Loucy (cell line): ENCODE data around the gene TIMP1.

Source experiments
- H2AFZ ChIP-seq: fragments of 200-600 bp; sonication (generic); 2 replicates; pipeline ENCODE4 v1.6.0; 2016; ENCODE audit warnings: antibody characterized with exemption, mild to moderate bottlenecking, low read length, moderate library complexity
- H3F3A ChIP-seq: fragments of 200-600 bp; 2 replicates; pipeline ENCODE4 v1.6.0; 2016; ENCODE audit warnings: antibody characterized with exemption, low read depth, mild to moderate bottlenecking
- H3K27me3 ChIP-seq: fragments of 200-600 bp; sonication (generic); 2 replicates; pipeline ENCODE4 v1.6.1; 2014; ENCODE audit warnings: low read length, mild to moderate bottlenecking; ENCODE audit not compliant: insufficient read depth, poor library complexity, severe bottlenecking
- H3K36me3 ChIP-seq: fragments of 200-600 bp; sonication (generic); 2 replicates; pipeline ENCODE4 v1.6.1; 2016; ENCODE audit warnings: low read length; ENCODE audit not compliant: insufficient read depth
- H3K4me1 ChIP-seq: fragments of 200-600 bp; sonication (generic); 2 replicates; pipeline ENCODE4 v1.5.1; 2014; ENCODE audit warnings: low read length, mild to moderate bottlenecking; ENCODE audit not compliant: insufficient read depth, poor library complexity, severe bottlenecking
- H3K4me2 ChIP-seq: fragments of 200-600 bp; sonication (generic); 2 replicates; pipeline ENCODE4 v1.6.0; 2014; ENCODE audit warnings: antibody characterized with exemption, low read length, low read depth, mild to moderate bottlenecking; ENCODE audit not compliant: poor library complexity, severe bottlenecking
- H3K4me3 ChIP-seq: fragments of 200-600 bp; sonication (generic); 2 replicates; pipeline ENCODE4 v1.5.1; 2014; ENCODE audit warnings: low read length, mild to moderate bottlenecking, mixed read lengths; ENCODE audit not compliant: poor library complexity, severe bottlenecking
- H3K79me2 ChIP-seq: fragments of 200-600 bp; sonication (generic); 2 replicates; pipeline ENCODE4 v1.6.1; 2014; ENCODE audit warnings: low read length; ENCODE audit not compliant: insufficient read depth
- H3K9ac ChIP-seq: fragments of 200-600 bp; sonication (generic); 2 replicates; pipeline ENCODE4 v1.6.0; 2014; ENCODE audit warnings: mild to moderate bottlenecking, low read depth, low read length, moderate library complexity; ENCODE audit not compliant: poor library complexity, severe bottlenecking
- H3K9me2 ChIP-seq: fragments of 200-600 bp; sonication (generic); replicated peaks from 2 replicates; pipeline ENCODE4 v1.6.1; 2016; ENCODE audit warnings: low read depth, low read length, mixed read lengths
- H3K9me3 ChIP-seq: fragments of 200-600 bp; sonication (generic); 2 replicates; pipeline ENCODE4 v1.6.1; 2014; ENCODE audit warnings: mild to moderate bottlenecking, antibody characterized with exemption, low read length, low read depth; ENCODE audit not compliant: insufficient read depth
- H4K20me1 ChIP-seq: fragments of 200-600 bp; sonication (generic); 2 replicates; pipeline ENCODE4 v1.6.0; 2014; ENCODE audit warnings: antibody characterized with exemption, low read length, mild to moderate bottlenecking; ENCODE audit not compliant: insufficient read depth, poor library complexity, severe bottlenecking
- CTCF ChIP-seq: fragments of 200-600 bp; sonication (generic); conservative IDR thresholded peaks from 2 replicates; pipeline ENCODE4 v1.5.1; 2014; ENCODE audit warnings: mild to moderate bottlenecking, antibody characterized with exemption, low read length
- EZH2phosphoT487 ChIP-seq: fragments of 200-600 bp; IDR thresholded peaks from 2 replicates; pipeline ENCODE4 v1.6.1; 2018; ENCODE audit warnings: antibody characterized with exemption, mild to moderate bottlenecking, moderate library complexity, borderline replicate concordance

The TIMP1 gene

GRCh38 chrX:47629419-47630200, 47.4 kb downstream of the TIMP1 start, which contains the start of gene CFP:
Gene CFP, minus strand, starts transcription at chrX:47629930. Its CDS starts 86 bp downstream, at chrX:47629844.
- no peak within 1 kb of the TSS for H3K9ac ChIP-seq
- H3K4me3 ChIP-seq, result peak within 1 kb of the TSS; percentile 39
- H3K9me3 ChIP-seq, result no peaks in the 10 kb centered on the region
- H3K27me3 ChIP-seq, result no peaks in the 10 kb centered on the region
- no peak within 1 kb of the TSS for H2AFZ ChIP-seq
- peak within 1 kb of the TSS; percentile 75 for H3K4me2 ChIP-seq
- H3K9me2 ChIP-seq, result no peaks in the 10 kb centered on the region
- H3K79me2 ChIP-seq, result no peaks in the 10 kb centered on the region
- peaks cover 6% of the 10 kb centered on the region for H3K4me1 ChIP-seq
- no peaks in the 10 kb centered on the region for H3F3A ChIP-seq
- no peaks in the 10 kb centered on the region for H3K36me3 ChIP-seq
- TF ChIP-seq CTCF (no peak), EZH2phosphoT487 (no peak)
- H4K20me1 ChIP-seq, result no peaks in the 10 kb centered on the region

GRCh38 chrX:47631676-47632075, 49.4 kb downstream of the TIMP1 start:
- Histone ChIP-seq H3K27me3 (no peaks in the 10 kb centered on the region), H3K9ac (no peak overlapping the region), H3K4me1 (peaks cover 6% of the 10 kb centered on the region), H2AFZ (no peak overlapping the region), H4K20me1 (no peaks in the 10 kb centered on the region), H3K79me2 (no peaks in the 10 kb centered on the region), H3K36me3 (peaks cover 4% of the 10 kb centered on the region; the same call in 1 of the 2 replicates), H3F3A (no peaks in the 10 kb centered on the region), H3K9me3 (no peaks in the 10 kb centered on the region), H3K4me2 (no peak overlapping the region), H3K4me3 (no peak overlapping the region), H3K9me2 (no peaks in the 10 kb centered on the region)
- TF ChIP-seq CTCF (no peak), EZH2phosphoT487 (no peak)

- H3K4me3 ChIP-seq, result no peak overlapping the region
These were observed 50.4 kb downstream of the TIMP1 start for GRCh38 chrX:47632666-47633065.

More at GRCh38 chrX:47632666-47633065, 50.4 kb downstream of the TIMP1 start:
- peaks cover 6% of the 10 kb centered on the region for H3K4me1 ChIP-seq
- H3K9me3 ChIP-seq, result no peaks in the 10 kb centered on the region
- H3K36me3 ChIP-seq, result peaks cover 11% of the 10 kb centered on the region; the same call in 1 of the 2 replicates
- no peak overlapping the region for H3K9ac ChIP-seq
- TF ChIP-seq EZH2phosphoT487, result no peak
- TF ChIP-seq CTCF, result no peak
- H3K79me2 ChIP-seq, result no peaks in the 10 kb centered on the region
- no peaks in the 10 kb centered on the region for H4K20me1 ChIP-seq
- H3K9me2 ChIP-seq, result no peaks in the 10 kb centered on the region
- no peak overlapping the region for H3K4me2 ChIP-seq
- H3K27me3 ChIP-seq, result no peaks in the 10 kb centered on the region
- no peaks in the 10 kb centered on the region for H3F3A ChIP-seq
- H2AFZ ChIP-seq, result no peak overlapping the region
